Right hindlimb (tissue), 1 donor: ENCODE data around the gene ACADM.
A peak's percentile ranks its signal among the peaks of the same experiment; 100 is the strongest.
"Not testable (repeated sequence)": the region's sequence is repeated elsewhere in the genome, so short reads cannot be mapped to it uniquely, and the experiment has no call there.

ENCODE experiments used
- DNase-seq: peaks from one replicate; pipeline ENCODE4 v3.0.0-alpha.2; 2018

The ACADM gene

GRCh38 chr1:75724472-75725022, at the start of gene ACADM:
Gene ACADM (plus strand): TSS chr1:75724709. CDS start chr1:75724788, 79 bp downstream.
- peak; percentile 92 for DNase-seq

DNA sequence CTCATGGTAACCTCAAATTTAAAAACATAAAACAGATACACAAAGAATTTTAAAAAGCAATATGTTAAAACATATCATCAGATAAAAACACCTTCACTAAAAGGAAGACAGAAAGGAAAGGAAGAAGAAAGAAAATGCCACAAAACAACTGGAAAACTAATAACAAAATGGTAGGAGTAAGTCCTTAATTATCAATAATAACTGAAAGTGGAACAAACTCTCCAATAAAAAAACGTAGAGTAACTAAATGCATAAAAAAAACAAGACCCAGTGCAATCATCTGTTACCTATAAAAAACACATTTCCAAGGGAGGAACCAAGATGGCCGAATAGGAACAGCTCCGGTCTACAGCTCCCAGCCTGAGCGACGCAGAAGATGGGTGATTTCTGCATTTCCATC, 47.1 kb upstream of the ACADM start:
- DNase-seq = no peak

DNA sequence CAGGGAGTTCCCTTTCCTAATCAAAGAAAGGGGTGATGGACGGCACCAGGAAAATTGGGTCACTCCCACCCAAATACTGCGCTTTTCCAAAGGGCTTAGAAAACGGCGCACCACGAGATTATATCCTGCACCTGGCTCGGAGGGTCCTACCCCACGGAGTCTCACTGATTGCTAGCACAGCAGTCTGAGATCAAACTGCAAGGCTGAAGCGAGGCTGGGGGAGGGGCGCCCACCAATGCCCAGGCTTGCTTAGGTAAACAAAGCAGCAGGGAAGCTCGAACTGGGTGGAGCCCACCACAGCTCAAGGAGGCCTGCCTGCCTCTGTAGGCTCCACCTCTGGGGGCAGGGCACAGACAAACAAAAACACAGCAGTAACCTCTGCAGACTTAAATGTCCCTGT, 46.5 kb upstream of the ACADM start:
- not testable (repeated sequence) for DNase-seq

DNA sequence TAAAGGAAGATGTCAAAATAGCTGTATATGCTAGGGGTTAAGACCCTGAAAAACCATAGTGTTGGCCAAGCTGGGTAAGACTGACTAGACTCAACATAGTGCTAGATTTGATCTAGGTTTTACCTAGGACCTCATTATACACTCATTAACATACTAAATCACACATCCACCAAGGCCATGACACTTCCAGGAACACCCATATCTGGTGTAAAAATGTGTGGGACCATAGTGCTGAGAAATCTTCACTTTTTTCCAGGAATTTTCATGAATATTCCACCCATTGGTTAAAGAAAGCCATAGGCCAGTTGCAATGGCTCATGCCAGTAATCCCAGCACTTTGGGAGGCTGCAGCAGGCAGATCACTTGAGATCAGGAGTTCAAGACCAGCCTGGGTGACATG, 34.0 kb upstream of the ACADM start:
- no peak for DNase-seq

GRCh38 chr1:75693551-75693950, 31.0 kb upstream of the ACADM start:
- DNase-seq = no peak

- DNase-seq = no peak
These were observed 28.5 kb upstream of the ACADM start for GRCh38 chr1:75696000-75696399.

GRCh38 chr1:75707191-75707590, 17.3 kb upstream of the ACADM start:
- no peak for DNase-seq

DNA sequence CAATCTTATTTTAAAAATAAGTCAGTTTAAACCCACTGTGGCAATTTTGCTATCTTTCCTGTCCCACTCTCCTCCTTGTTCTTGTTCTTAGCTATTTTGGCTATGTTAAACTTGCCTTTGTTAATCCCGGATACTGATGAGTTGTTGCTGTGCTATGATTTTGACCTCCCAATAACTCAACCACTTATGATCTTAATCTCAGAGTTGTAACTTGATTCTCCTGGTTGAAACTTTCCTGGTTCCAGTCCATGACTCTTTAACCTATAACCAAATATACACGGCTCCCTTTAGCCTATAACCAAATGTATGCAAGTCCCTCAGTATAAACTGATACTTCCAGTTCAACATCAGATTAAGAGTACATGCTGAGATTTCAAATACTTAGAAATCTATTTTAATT, 15.6 kb upstream of the ACADM start:
- DNase-seq = no peak

DNA sequence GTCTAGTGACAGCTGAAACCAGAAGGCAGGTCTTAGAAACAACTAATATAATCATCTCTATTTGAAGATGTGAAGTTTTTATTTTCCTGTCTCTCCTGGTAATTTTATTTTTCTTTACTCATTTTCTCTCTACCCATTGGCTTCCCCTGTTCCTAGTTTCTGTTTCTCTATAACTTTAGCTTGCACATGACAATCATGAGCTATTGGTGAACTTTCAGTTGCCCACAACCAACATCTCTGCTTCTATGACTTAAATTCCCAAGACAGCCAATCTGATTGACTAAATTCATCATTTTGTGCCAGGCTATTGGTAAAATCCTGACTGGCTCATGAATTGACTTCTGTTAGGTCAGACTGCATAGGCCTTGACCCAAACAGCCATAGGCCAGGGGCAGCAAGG, 13.7 kb upstream of the ACADM start:
- no peak for DNase-seq

- DNase-seq = no peak
These were observed 12.7 kb upstream of the ACADM start for GRCh38 chr1:75711846-75712245.

DNA sequence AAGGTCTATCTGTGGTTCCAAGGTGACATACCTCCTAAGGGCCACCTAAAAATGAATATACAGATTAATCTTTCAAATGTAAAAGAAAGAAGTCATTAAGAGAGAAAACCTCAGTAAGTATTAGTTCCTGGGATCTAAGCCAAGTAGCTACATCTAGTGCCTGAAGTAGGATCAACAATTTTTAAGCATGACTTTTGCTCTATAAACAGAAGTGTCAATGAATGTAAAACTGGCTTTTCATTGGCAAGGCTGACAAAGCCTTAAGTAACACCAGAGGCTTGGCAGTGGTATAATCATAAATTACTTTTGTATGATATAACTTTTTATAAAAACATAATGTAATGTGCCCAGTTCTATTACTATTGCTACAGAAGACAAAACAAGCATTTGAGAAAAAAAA, 12.2 kb upstream of the ACADM start:
- DNase-seq = no peak

- no peak for DNase-seq
These were observed 4.7 kb upstream of the ACADM start for GRCh38 chr1:75719810-75720209.

DNA sequence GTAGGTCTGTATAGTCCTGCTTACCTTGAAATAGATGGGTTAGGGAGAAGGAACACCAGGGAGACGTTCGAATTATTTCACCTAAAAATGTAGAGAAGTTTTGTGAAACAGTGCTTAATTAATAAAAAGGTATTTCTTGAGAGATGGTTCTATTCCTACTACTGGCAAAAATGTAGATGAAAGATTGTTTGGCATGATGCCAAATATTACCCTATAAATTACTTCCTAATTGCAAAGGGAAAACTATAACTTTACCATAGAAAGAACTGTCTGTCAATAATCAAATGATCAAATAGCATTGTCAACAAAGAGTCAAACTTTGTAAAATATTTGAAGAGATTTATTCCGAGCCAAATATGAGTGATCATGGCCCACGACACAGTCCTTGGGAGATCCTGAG, 4.2 kb upstream of the ACADM start:
- DNase-seq = no peak

- DNase-seq = no peak
These were observed 3.7 kb upstream of the ACADM start for GRCh38 chr1:75720820-75721219.

DNA sequence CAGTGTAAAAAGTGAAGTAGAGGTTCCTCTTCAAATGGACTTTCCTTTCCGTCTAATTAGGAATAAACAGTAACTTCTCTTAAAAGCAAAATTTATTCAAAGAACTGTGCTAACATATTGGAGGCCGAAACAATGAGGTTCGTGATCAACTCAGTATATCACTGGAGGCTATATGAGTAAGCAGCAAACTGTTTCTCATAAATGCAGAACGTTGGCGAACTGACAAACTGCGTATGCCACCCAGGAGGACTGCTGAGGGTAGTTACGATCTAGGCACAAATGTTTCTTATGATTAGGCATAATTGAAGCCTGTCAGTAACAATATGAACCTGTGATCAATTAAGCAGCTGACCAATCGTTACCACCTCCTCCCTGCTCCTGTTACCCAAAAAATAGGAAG, 2.3 kb upstream of the ACADM start:
- not testable (repeated sequence) for DNase-seq

DNA sequence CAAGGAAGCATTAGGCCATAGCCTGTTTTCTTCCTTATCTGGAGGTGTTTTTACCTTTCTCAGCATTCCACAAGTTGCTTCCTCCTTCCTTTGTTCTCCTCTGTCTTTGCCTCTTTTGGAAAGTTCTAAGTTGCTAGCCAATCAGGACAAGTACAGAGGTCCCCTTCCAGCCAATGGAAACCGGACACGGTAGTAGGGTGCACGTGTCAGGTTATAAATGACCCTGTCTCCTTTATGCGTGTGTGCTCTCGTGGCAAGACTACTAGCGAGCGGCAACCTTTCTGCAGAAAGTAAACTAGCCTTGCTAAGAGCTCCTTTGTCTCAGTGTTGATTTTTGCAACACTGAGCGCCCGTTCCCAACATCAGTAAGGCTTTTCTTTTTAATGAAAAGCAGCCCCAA, 1.5 kb upstream of the ACADM start:
- DNase-seq = no peak

GRCh38 chr1:75723989-75724471, 479 bp upstream of the ACADM start:
- DNase-seq = peak; percentile 91

GRCh38 chr1:75725266-75725665, 757 bp downstream of the ACADM start:
- DNase-seq = no peak

- DNase-seq = no peak
These were observed 1.4 kb downstream of the ACADM start for GRCh38 chr1:75725861-75726361.

GRCh38 chr1:75727571-75727970, 3.1 kb downstream of the ACADM start:
- no peak for DNase-seq

GRCh38 chr1:75730432-75730831, 5.9 kb downstream of the ACADM start:
- DNase-seq = no peak

DNA sequence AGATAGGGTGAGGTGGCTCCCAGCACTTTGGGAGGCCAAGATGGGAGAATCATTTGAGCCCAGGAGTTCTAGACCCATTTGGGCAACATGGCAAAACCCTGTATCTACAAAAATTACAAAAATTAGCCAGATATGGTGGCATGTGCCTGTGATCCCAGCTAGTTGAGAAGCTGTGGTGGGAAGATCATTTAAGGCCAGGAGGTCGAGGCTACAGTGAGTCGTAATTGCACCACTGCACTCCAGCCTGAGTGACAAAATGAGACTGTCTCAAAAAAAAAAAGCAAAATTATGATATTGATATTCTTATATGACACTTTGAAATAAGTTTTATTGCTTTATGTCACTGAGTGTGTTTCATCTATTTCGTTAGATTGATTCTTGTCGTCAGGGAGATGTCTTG, 7.4 kb downstream of the ACADM start:
- DNase-seq = no peak

- DNase-seq = no peak
These were observed 8.2 kb downstream of the ACADM start for GRCh38 chr1:75732703-75733102.

DNA sequence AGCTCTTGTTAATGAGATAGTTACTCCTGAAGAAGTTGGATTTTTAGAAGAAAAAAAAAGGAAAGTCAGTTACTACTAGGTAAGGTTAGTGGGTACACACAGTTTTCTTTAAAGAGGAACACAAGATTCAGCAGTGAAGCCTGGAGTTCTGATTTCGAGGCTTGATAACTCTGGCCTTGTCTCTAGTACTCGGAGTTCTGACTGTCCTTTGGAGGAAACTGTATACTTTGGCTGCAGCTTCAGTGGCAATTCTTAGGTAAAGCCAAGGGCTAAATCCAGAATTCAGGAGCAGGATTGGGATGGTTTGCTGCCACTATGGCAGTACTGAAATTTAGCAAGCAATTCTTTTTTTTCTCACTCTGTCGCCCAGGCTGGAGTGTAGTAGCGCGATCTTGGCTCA, 9.2 kb downstream of the ACADM start:
- DNase-seq = no peak

DNA sequence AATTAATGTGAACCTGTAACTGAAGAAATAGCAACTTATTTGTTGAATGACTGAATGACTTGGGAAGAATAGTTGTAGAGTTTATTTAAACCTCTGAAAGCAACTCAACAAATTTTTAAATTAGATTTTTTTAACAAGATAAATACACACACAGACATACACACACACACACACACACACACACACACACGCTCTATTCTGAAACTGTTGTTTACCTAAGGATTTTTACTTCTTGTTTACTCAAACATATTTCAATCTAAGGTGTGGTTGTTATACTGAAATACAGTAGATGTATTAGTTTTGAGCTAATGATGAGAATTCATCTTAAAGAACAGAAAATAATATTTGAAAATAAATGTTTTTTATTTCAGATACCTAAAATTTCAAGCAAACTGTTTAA, 11.5 kb downstream of the ACADM start:
- DNase-seq = no peak
